ENCODE data around the gene TCF4. TPM values are rescaled to one million over a fixed set of nuclear protein-coding genes. Genes with fewer than 3 reads are reported as not detected.

The TCF4 gene
- total RNA-seq, 2 experiments from 2014 or later = 75.9 to 76.0 TPM

- peak overlapping the region; percentile 98 for H3K27ac ChIP-seq (ENCODE audit: low read depth, low read length, poor library complexity, severe bottlenecking)
- peaks cover 20% of the 10 kb centered on the region; the same call in 1 of the 2 replicates for H3K9me3 ChIP-seq (ENCODE audit: low read length)
- POLR2A ChIA-PET = interaction anchor here (0.7 to 5.0 kb wide), 7 partner anchors 9 to 906 kb away, joined by 3 to 58 read pairs (median 4); no protein-coding TSS in a partner anchor
- TSS peak; percentile 90 for BruUV-seq (replicated peaks)
- peaks cover 86% of the 10 kb centered on the region for H3K79me2 ChIP-seq (ENCODE audit: insufficient read depth, low read depth, low read length)
- DNase-seq (ENCODE audit: low spot score) = peak; percentile 81
- no peaks in the 10 kb centered on the region for H3K9me2 ChIP-seq (ENCODE audit: insufficient read depth, low read length)
- peaks cover 91% of the 10 kb centered on the region for H3K4me1 ChIP-seq (ENCODE audit: insufficient read depth, low read length, poor library complexity, severe bottlenecking)
- TF ChIP-seq EZH2phosphoT487 (IDR thresholded peaks at IDR 0.05; ENCODE audit: borderline replicate concordance, low read depth, low read length) (no peak), CTCF (conservative IDR thresholded peaks at IDR 0.05; ENCODE audit: low read length) (peak; percentile 24; the same call in 1 of the 2 replicates)
- no peak overlapping the region for H2AFZ ChIP-seq (ENCODE audit: low read length)
- intact Hi-C loops (cut with micrococcal nuclease; ENCODE audit: unreplicated experiment) = loop anchor here (1.0 kb wide), 1 partner anchor 24 kb away; no protein-coding TSS in a partner anchor
- peaks cover 20% of the 10 kb centered on the region for H3K36me3 ChIP-seq (ENCODE audit: insufficient read depth, low read length)
- H3K4me3 ChIP-seq (ENCODE audit: low read depth, low read length, poor library complexity, severe bottlenecking) = peak overlapping the region; percentile 40
- no peaks in the 10 kb centered on the region for H4K20me1 ChIP-seq (ENCODE audit: insufficient read depth, low read length)
- CTCF ChIA-PET (ENCODE audit: unreplicated experiment) = interaction anchor here (0.7 to 1.3 kb wide), 2 partner anchors 31 to 116 kb away, joined by 3 read pairs; no protein-coding TSS in a partner anchor
- peak overlapping the region; percentile 79 for H3K4me2 ChIP-seq (ENCODE audit: low read length)
Measured at GRCh38 chr18:55446996-55447671, 140.9 kb downstream of the TCF4 start.

- TF ChIP-seq EZH2phosphoT487 (IDR thresholded peaks at IDR 0.05; ENCODE audit: borderline replicate concordance, low read depth, low read length) = no peak
- no peak for TF ChIP-seq CTCF (conservative IDR thresholded peaks at IDR 0.05; ENCODE audit: low read length)
- Histone ChIP-seq H3K4me3 (ENCODE audit: low read depth, low read length, poor library complexity, severe bottlenecking) (no peak overlapping the region), H4K20me1 (ENCODE audit: insufficient read depth, low read length) (no peaks in the 10 kb centered on the region), H3K4me2 (ENCODE audit: low read length) (no peak overlapping the region), H3K36me3 (ENCODE audit: insufficient read depth, low read length) (peaks cover 20% of the 10 kb centered on the region), H3K4me1 (ENCODE audit: insufficient read depth, low read length, poor library complexity, severe bottlenecking) (peaks cover 91% of the 10 kb centered on the region), H3K27ac (ENCODE audit: low read depth, low read length, poor library complexity, severe bottlenecking) (peak overlapping the region; percentile 88), H2AFZ (ENCODE audit: low read length) (no peak overlapping the region), H3K9me2 (ENCODE audit: insufficient read depth, low read length) (no peaks in the 10 kb centered on the region), H3K79me2 (ENCODE audit: insufficient read depth, low read depth, low read length) (peaks cover 76% of the 10 kb centered on the region), H3K9me3 (ENCODE audit: low read length) (peaks cover 20% of the 10 kb centered on the region; the same call in 1 of the 2 replicates)
- ChIA-PET CTCF (ENCODE audit: unreplicated experiment) (no interaction called here), POLR2A (interaction anchor here (1.3 kb wide), 1 partner anchor 12 kb away, joined by 4 read pairs; no protein-coding TSS in a partner anchor)
- BruUV-seq (replicated peaks) = no TSS peak
- intact Hi-C loops (cut with micrococcal nuclease; ENCODE audit: unreplicated experiment) = no loop called here
- DNase-seq (ENCODE audit: low spot score) = no peak
Measured at GRCh38 chr18:55444536-55444935, 143.5 kb downstream of the TCF4 start.

GRCh38 chr18:55443776-55444175 is 144.2 kb downstream of the TCF4 start:
- DNase-seq (ENCODE audit: low spot score) = no peak

More at GRCh38 chr18:55443776-55444175, 144.2 kb downstream of the TCF4 start:
- TF ChIP-seq CTCF (conservative IDR thresholded peaks at IDR 0.05; ENCODE audit: low read length) = no peak
- no peak for TF ChIP-seq EZH2phosphoT487 (IDR thresholded peaks at IDR 0.05; ENCODE audit: borderline replicate concordance, low read depth, low read length)
- peaks cover 69% of the 10 kb centered on the region; the same call in 1 of the 2 replicates for H3K79me2 ChIP-seq (ENCODE audit: insufficient read depth, low read depth, low read length)
- no TSS peak for BruUV-seq (replicated peaks)
- H3K4me2 ChIP-seq (ENCODE audit: low read length) = peak overlapping the region; percentile 77
- ChIA-PET CTCF (ENCODE audit: unreplicated experiment) (interaction anchor here (2.4 kb wide), 1 partner anchor 19 kb away, joined by 10 read pairs; no protein-coding TSS in a partner anchor), POLR2A (interaction anchor here (0.9 to 1.1 kb wide), 2 partner anchors 23 to 46 kb away, joined by 3 to 4 read pairs; no protein-coding TSS in a partner anchor)
- peaks cover 91% of the 10 kb centered on the region for H3K4me1 ChIP-seq (ENCODE audit: insufficient read depth, low read length, poor library complexity, severe bottlenecking)
- no peaks in the 10 kb centered on the region for H3K9me2 ChIP-seq (ENCODE audit: insufficient read depth, low read length)
- intact Hi-C loops (cut with micrococcal nuclease; ENCODE audit: unreplicated experiment) = no loop called here
- H3K36me3 ChIP-seq (ENCODE audit: insufficient read depth, low read length) = peaks cover 20% of the 10 kb centered on the region
- H3K4me3 ChIP-seq (ENCODE audit: low read depth, low read length, poor library complexity, severe bottlenecking) = no peak overlapping the region
- H4K20me1 ChIP-seq (ENCODE audit: insufficient read depth, low read length) = no peaks in the 10 kb centered on the region
- peak overlapping the region; percentile 88 for H3K27ac ChIP-seq (ENCODE audit: low read depth, low read length, poor library complexity, severe bottlenecking)
- H3K9me3 ChIP-seq (ENCODE audit: low read length) = peaks cover 20% of the 10 kb centered on the region; the same call in 1 of the 2 replicates
- H2AFZ ChIP-seq (ENCODE audit: low read length) = no peak overlapping the region

All from OCI-LY7 (cell line).